ENCODE measurements around the gene CCM2.

CCM2 gene

GRCh38 chr7:45084901-45085618 is 85.1 kb downstream of the CCM2 start:
- no peak for DNase-seq

GRCh38 chr7:45085619-45086200 is 85.7 kb downstream of the CCM2 start:
- DNase-seq = no peak

GRCh38 chr7:45086331-45087065 is 86.5 kb downstream of the CCM2 start:
- DNase-seq = no peak

- no peak for DNase-seq
These were observed 87.5 kb downstream of the CCM2 start for GRCh38 chr7:45087301-45088145.

- no peak for DNase-seq
These were observed 88.2 kb downstream of the CCM2 start for GRCh38 chr7:45088146-45088701.

GRCh38 chr7:45088821-45089340 is 88.9 kb downstream of the CCM2 start, which contains the start of gene NACAD:
NACAD (minus strand) TSS chr7:45088969; CDS start chr7:45088894, 75 bp downstream.
- peak; percentile 34 for DNase-seq

- peak; percentile 56 for DNase-seq
These were observed 89.4 kb downstream of the CCM2 start for GRCh38 chr7:45089341-45089891.

GRCh38 chr7:45092100-45092930 is 92.3 kb downstream of the CCM2 start:
- no peak for DNase-seq

GRCh38 chr7:45092931-45093235 is 92.9 kb downstream of the CCM2 start:
- no peak for DNase-seq

GRCh38 chr7:45098983-45099839 is 99.2 kb downstream of the CCM2 start:
- no peak for DNase-seq

GRCh38 chr7:45099891-45100760 is 100.1 kb downstream of the CCM2 start:
- no peak for DNase-seq

- DNase-seq = no peak
These were observed 100.9 kb downstream of the CCM2 start for GRCh38 chr7:45100761-45101480.

- no peak for DNase-seq
These were observed 101.7 kb downstream of the CCM2 start for GRCh38 chr7:45101748-45102147.

- no peak for DNase-seq
These were observed 103.0 kb downstream of the CCM2 start for GRCh38 chr7:45102785-45103712.

GRCh38 chr7:45103958-45104843 is 104.2 kb downstream of the CCM2 start:
- no peak for DNase-seq

- DNase-seq = no peak
These were observed 105.0 kb downstream of the CCM2 start for GRCh38 chr7:45104844-45105587.
